Esophagus squamous epithelium (tissue), 4 donors: Measurements from ENCODE around the gene CAMK2G.

Experiments used
- CTCF ChIP-seq, 6 experiments: fragments of 450-650 bp in 4 of 6; fragments of 200-600 bp in 2 of 6; sonication (generic) in 2 of 6; IDR thresholded peaks; one replicate each; pipeline ENCODE4 v1.5.1; 2016 to 2019; ENCODE audit warnings: antibody characterized with exemption in 6 of 6, mild to moderate bottlenecking in 4 of 6, moderate library complexity in 4 of 6
- POLR2A ChIP-seq, 4 donors: fragments of 450-650 bp; IDR thresholded peaks; one replicate each; pipeline ENCODE4 v1.6.1; 2017; ENCODE audit warnings: antibody characterized with exemption in 4 of 4, mild to moderate bottlenecking in 4 of 4, moderate library complexity in 3 of 4

GRCh38 chr10:73815719-73816030, 58.7 kb downstream of the CAMK2G start:
- TF ChIP-seq CTCF (IDR thresholded peaks at IDR 0.05) (no peak), POLR2A (IDR thresholded peaks at IDR 0.05) (no peak)
